K562 (cell line): Measurements from ENCODE around the gene PTTG1IP. TPM values are rescaled to one million over a fixed set of nuclear protein-coding genes. Genes with fewer than 3 reads are reported as not detected.
A peak's percentile ranks its signal among the peaks of the same experiment; 100 is the strongest.

Experiments used
- CREM ChIP-seq: IDR thresholded peaks from 2 replicates; pipeline ENCODE4 v1.6.1; 2014; ENCODE audit warnings: antibody characterized with exemption, low read depth
- EGR1 ChIP-seq: fragments of 450-650 bp; conservative IDR thresholded peaks from 2 replicates; pipeline ENCODE4 v1.6.1; 2017; ENCODE audit warnings: mild to moderate bottlenecking
- ESRRA ChIP-seq: fragments of 450-650 bp; IDR thresholded peaks from 2 replicates; pipeline ENCODE4 v1.6.1; 2014; ENCODE audit warnings: low read depth, mild to moderate bottlenecking, moderate library complexity, borderline replicate concordance
- ETV1 ChIP-seq: fragments of 450-650 bp; conservative IDR thresholded peaks from 2 replicates; pipeline ENCODE4 v1.6.1; 2016; ENCODE audit warnings: missing genetic modification characterization, control low read depth, low read depth, missing compliant biosample characterization
- HDAC1 ChIP-seq, 2 experiments: fragments of 450-650 bp; IDR thresholded peaks; 2 replicates each; pipeline ENCODE4 v1.6.1; 2016 to 2017; ENCODE audit warnings: inconsistent platforms in 1 of 2, mild to moderate bottlenecking in 1 of 2, moderate library complexity in 1 of 2
- JUN ChIP-seq, 2 experiments: sonication (generic) in 1 of 2; formaldehyde crosslinking in 1 of 2; IDR thresholded peaks; 2 replicates each; pipeline versions ENCODE4 v1.6.1 to v1.8.0; 2012 to 2022; ENCODE audit warnings: borderline replicate concordance in 2 of 2, mild to moderate bottlenecking in 2 of 2, improper control_type of control experiment in 1 of 2, low read depth in 1 of 2, low read length in 1 of 2, missing genetic modification reagents in 1 of 2
- JUND ChIP-seq, 2 experiments: IDR thresholded peaks; 2 replicates in 1 of 2; 3 replicates in 1 of 2; pipeline ENCODE4 v1.6.1; 2011; ENCODE audit warnings: borderline replicate concordance in 2 of 2, low read depth in 2 of 2, low read length in 2 of 2, improper control_type of control experiment in 1 of 2, missing biosample characterization in 1 of 2, missing genetic modification characterization in 1 of 2, missing genetic modification reagents in 1 of 2
- MGA ChIP-seq: fragments of 450-650 bp; IDR thresholded peaks from 2 replicates; pipeline ENCODE4 v1.6.1; 2016; ENCODE audit warnings: mild to moderate bottlenecking, moderate library complexity
- NCOR1 ChIP-seq: fragments of 450-650 bp; IDR thresholded peaks from 2 replicates; pipeline ENCODE4 v1.6.1; 2016; ENCODE audit warnings: mild to moderate bottlenecking, moderate library complexity
- NELFE ChIP-seq: IDR thresholded peaks from 2 replicates; pipeline ENCODE4 v1.6.1; 2011; ENCODE audit warnings: mild to moderate bottlenecking; ENCODE audit not compliant: insufficient read depth, insufficient read length
- ZFP36 ChIP-seq: fragments of 150-350 bp; IDR thresholded peaks from 2 replicates; pipeline ENCODE4 v1.6.1; 2018; ENCODE audit warnings: low read length, low read depth; ENCODE audit not compliant: partially characterized antibody
- ZNF589 ChIP-seq: fragments of 200-800 bp; sonication (Bioruptor generic); IDR thresholded peaks from 2 replicates; pipeline ENCODE4 v1.6.1; 2016; ENCODE audit warnings: low read depth, missing genetic modification characterization, missing compliant biosample characterization
- ZNF764 ChIP-seq: fragments of 250-450 bp; sonication (Bioruptor Pico); IDR thresholded peaks from 2 replicates; pipeline ENCODE4 v1.4.0; 2020; ENCODE audit warnings: low read depth, mild to moderate bottlenecking, moderate library complexity
- polyA plus RNA-seq, 8 experiments: library from polyadenylated mRNA; depleted of rRNA in 4 of 8; stranded (reverse) in 5 of 8; unstranded in 3 of 8; fragments of >200 nt; fragmentation: Nextera tagmentation in 2 of 8; fragmentation: Illumina TruSeq in 1 of 8; extraction: Ambion mirVana in 2 of 8; extraction: Trizol in 1 of 8; gene quantifications; 2 replicates each; pipeline versions ENCODE4 v1.2.1 to v1.2.3, GENCODE V29; 2011 to 2014; ENCODE audit warnings: inconsistent platforms in 1 of 8, missing spikeins in 1 of 8
- total RNA-seq, 7 experiments: library from RNA; depleted of rRNA in 6 of 7; stranded (reverse); fragments of >200 nt in 6 of 7; fragmentation: Illumina TruSeq in 2 of 7; extraction: Trizol in 2 of 7; gene quantifications; 2 replicates each; pipeline versions ENCODE4 v1.2.1 to v1.2.3, GENCODE V29; 2011 to 2021; ENCODE audit warnings: low replicate concordance in 1 of 7
- TF ChIP-seq, protein P1 (sequence below): fragments of 450-650 bp; IDR thresholded peaks from 2 replicates; pipeline ENCODE4 v1.6.1; 2016

Gene PTTG1IP
- total and polyA plus RNA-seq, 9 of the 15 experiments (the other 6 are each of a cell fraction or from before 2014, with no cell fraction given), result 5.0 to 99.3 (median 82.4) TPM

GRCh38 chr21:44836666-44837471 lies 36.6 kb downstream of the PTTG1IP start (continued):
- TF ChIP-seq MGA, result peak; percentile 88
- no peak for TF ChIP-seq NELFE
- peak; percentile 30 for TF ChIP-seq CREM
- no peak for TF ChIP-seq ZNF764 (CRISPR knock-in tag)
- TF ChIP-seq NCOR1, result peak; percentile 88
- TF ChIP-seq, protein P1, sequence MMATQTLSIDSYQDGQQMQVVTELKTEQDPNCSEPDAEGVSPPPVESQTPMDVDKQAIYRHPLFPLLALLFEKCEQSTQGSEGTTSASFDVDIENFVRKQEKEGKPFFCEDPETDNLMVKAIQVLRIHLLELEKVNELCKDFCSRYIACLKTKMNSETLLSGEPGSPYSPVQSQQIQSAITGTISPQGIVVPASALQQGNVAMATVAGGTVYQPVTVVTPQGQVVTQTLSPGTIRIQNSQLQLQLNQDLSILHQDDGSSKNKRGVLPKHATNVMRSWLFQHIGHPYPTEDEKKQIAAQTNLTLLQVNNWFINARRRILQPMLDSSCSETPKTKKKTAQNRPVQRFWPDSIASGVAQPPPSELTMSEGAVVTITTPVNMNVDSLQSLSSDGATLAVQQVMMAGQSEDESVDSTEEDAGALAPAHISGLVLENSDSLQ, result peak; percentile 43; the same call in 1 of the 2 replicates
- TF ChIP-seq JUN (IDR thresholded peaks at IDR 0.05; ENCODE audit: borderline replicate concordance, low read depth, low read length), result peak; percentile 44; the same call in 1 of the 2 replicates
- no peak for TF ChIP-seq JUN (CRISPR knock-in tag; IDR thresholded peaks at IDR 0.05; ENCODE audit: borderline replicate concordance)
- TF ChIP-seq HDAC1 (IDR thresholded peaks at IDR 0.05), result peak in 1 of 2 experiments; percentile 59; a peak in 1 of 4 replicates
- TF ChIP-seq ZFP36, result no peak
- peak; percentile 52; the same call in 1 of the 2 replicates for TF ChIP-seq ETV1 (tag)
- no peak for TF ChIP-seq ZNF589
- no peak for TF ChIP-seq JUND (IDR thresholded peaks at IDR 0.05; ENCODE audit: borderline replicate concordance, low read depth, low read length)
- TF ChIP-seq JUND (tag; IDR thresholded peaks at IDR 0.05; ENCODE audit: borderline replicate concordance, low read depth, low read length), result peak; percentile 38; the same call in 2 of the 3 replicates
- TF ChIP-seq EGR1, result peak; percentile 53; the same call in 1 of the 2 replicates
- TF ChIP-seq ESRRA, result peak; percentile 77; the same call in 1 of the 2 replicates
